ENCODE results near the gene NXN.

GRCh38 chr17:852349-852748 lies 127.2 kb downstream of the NXN start:
- TF ChIP-seq, protein P1, sequence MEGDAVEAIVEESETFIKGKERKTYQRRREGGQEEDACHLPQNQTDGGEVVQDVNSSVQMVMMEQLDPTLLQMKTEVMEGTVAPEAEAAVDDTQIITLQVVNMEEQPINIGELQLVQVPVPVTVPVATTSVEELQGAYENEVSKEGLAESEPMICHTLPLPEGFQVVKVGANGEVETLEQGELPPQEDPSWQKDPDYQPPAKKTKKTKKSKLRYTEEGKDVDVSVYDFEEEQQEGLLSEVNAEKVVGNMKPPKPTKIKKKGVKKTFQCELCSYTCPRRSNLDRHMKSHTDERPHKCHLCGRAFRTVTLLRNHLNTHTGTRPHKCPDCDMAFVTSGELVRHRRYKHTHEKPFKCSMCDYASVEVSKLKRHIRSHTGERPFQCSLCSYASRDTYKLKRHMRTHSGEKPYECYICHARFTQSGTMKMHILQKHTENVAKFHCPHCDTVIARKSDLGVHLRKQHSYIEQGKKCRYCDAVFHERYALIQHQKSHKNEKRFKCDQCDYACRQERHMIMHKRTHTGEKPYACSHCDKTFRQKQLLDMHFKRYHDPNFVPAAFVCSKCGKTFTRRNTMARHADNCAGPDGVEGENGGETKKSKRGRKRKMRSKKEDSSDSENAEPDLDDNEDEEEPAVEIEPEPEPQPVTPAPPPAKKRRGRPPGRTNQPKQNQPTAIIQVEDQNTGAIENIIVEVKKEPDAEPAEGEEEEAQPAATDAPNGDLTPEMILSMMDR (IDR thresholded peaks at IDR 0.05), result no peak
- TF ChIP-seq POLR2A (IDR thresholded peaks at IDR 0.05) (no peak), POLR2AphosphoS5 (IDR thresholded peaks at IDR 0.05) (no peak), EP300 (IDR thresholded peaks at IDR 0.05) (no peak)

All from gastroesophageal sphincter (tissue), 3 donors.